ENCODE data around the gene EEF1G.

The EEF1G gene

GRCh38 chr11:62539238-62539925, 34.3 kb downstream of the EEF1G start:
- H3K9ac ChIP-seq (ENCODE audit: low read depth, low read length): no peak overlapping the region
- H3K36me3 ChIP-seq (ENCODE audit: control insufficient read depth, insufficient read depth, low read length): no peaks in the 10 kb centered on the region

GRCh38 chr11:62538470-62539237, 35.0 kb downstream of the EEF1G start:
- Histone ChIP-seq H3K9ac (ENCODE audit: low read depth, low read length) (no peak overlapping the region), H3K4me1 (ENCODE audit: control insufficient read depth, insufficient read depth, low read length) (peaks cover 8% of the 10 kb centered on the region), H3K9me3 (ENCODE audit: control insufficient read depth, insufficient read depth, low read length) (no peaks in the 10 kb centered on the region), H3K36me3 (ENCODE audit: control insufficient read depth, insufficient read depth, low read length) (peaks cover 2% of the 10 kb centered on the region), H3K4me3 (ENCODE audit: low read depth, low read length) (no peak overlapping the region), H3K27me3 (ENCODE audit: control insufficient read depth, insufficient read depth, low read length) (peaks cover 14% of the 10 kb centered on the region)

More at GRCh38 chr11:62539238-62539925, 34.3 kb downstream of the EEF1G start:
- peaks cover 13% of the 10 kb centered on the region for H3K4me1 ChIP-seq (ENCODE audit: control insufficient read depth, insufficient read depth, low read length)
- no peaks in the 10 kb centered on the region for H3K9me3 ChIP-seq (ENCODE audit: control insufficient read depth, insufficient read depth, low read length)
- peaks cover 21% of the 10 kb centered on the region for H3K27me3 ChIP-seq (ENCODE audit: control insufficient read depth, insufficient read depth, low read length)
- H3K4me3 ChIP-seq (ENCODE audit: low read depth, low read length): no peak overlapping the region

GRCh38 chr11:62536301-62536957, 37.3 kb downstream of the EEF1G start:
- no peaks in the 10 kb centered on the region for H3K4me1 ChIP-seq (ENCODE audit: control insufficient read depth, insufficient read depth, low read length)

GRCh38 chr11:62535802-62536201, 37.9 kb downstream of the EEF1G start:
- Histone ChIP-seq H3K9me3 (ENCODE audit: control insufficient read depth, insufficient read depth, low read length) (no peaks in the 10 kb centered on the region), H3K4me1 (ENCODE audit: control insufficient read depth, insufficient read depth, low read length) (no peaks in the 10 kb centered on the region), H3K27me3 (ENCODE audit: control insufficient read depth, insufficient read depth, low read length) (no peaks in the 10 kb centered on the region), H3K36me3 (ENCODE audit: control insufficient read depth, insufficient read depth, low read length) (peaks cover 4% of the 10 kb centered on the region), H3K4me3 (ENCODE audit: low read depth, low read length) (no peak overlapping the region), H3K9ac (ENCODE audit: low read depth, low read length) (no peak overlapping the region)

More at GRCh38 chr11:62536301-62536957, 37.3 kb downstream of the EEF1G start:
- Histone ChIP-seq H3K4me3 (ENCODE audit: low read depth, low read length) (no peak overlapping the region), H3K9me3 (ENCODE audit: control insufficient read depth, insufficient read depth, low read length) (no peaks in the 10 kb centered on the region), H3K9ac (ENCODE audit: low read depth, low read length) (no peak overlapping the region), H3K36me3 (ENCODE audit: control insufficient read depth, insufficient read depth, low read length) (peaks cover 4% of the 10 kb centered on the region), H3K27me3 (ENCODE audit: control insufficient read depth, insufficient read depth, low read length) (peaks cover 1% of the 10 kb centered on the region)

- Histone ChIP-seq H3K4me3 (ENCODE audit: low read depth, low read length) (no peak overlapping the region), H3K4me1 (ENCODE audit: control insufficient read depth, insufficient read depth, low read length) (no peaks in the 10 kb centered on the region), H3K9me3 (ENCODE audit: control insufficient read depth, insufficient read depth, low read length) (no peaks in the 10 kb centered on the region), H3K36me3 (ENCODE audit: control insufficient read depth, insufficient read depth, low read length) (peaks cover 7% of the 10 kb centered on the region), H3K27me3 (ENCODE audit: control insufficient read depth, insufficient read depth, low read length) (no peaks in the 10 kb centered on the region), H3K9ac (ENCODE audit: low read depth, low read length) (no peak overlapping the region)
Measured at GRCh38 chr11:62534779-62535545, 38.7 kb downstream of the EEF1G start.

- H3K4me3 ChIP-seq (ENCODE audit: low read depth, low read length): no peak overlapping the region
- no peaks in the 10 kb centered on the region for H3K4me1 ChIP-seq (ENCODE audit: control insufficient read depth, insufficient read depth, low read length)
- H3K9me3 ChIP-seq (ENCODE audit: control insufficient read depth, insufficient read depth, low read length): no peaks in the 10 kb centered on the region
- no peak overlapping the region for H3K9ac ChIP-seq (ENCODE audit: low read depth, low read length)
- peaks cover 7% of the 10 kb centered on the region for H3K36me3 ChIP-seq (ENCODE audit: control insufficient read depth, insufficient read depth, low read length)
- H3K27me3 ChIP-seq (ENCODE audit: control insufficient read depth, insufficient read depth, low read length): no peaks in the 10 kb centered on the region
Measured at GRCh38 chr11:62532096-62532495, 41.6 kb downstream of the EEF1G start.

- Histone ChIP-seq H3K4me1 (ENCODE audit: control insufficient read depth, insufficient read depth, low read length) (no peaks in the 10 kb centered on the region), H3K9me3 (ENCODE audit: control insufficient read depth, insufficient read depth, low read length) (no peaks in the 10 kb centered on the region), H3K4me3 (ENCODE audit: low read depth, low read length) (no peak overlapping the region), H3K36me3 (ENCODE audit: control insufficient read depth, insufficient read depth, low read length) (no peaks in the 10 kb centered on the region), H3K9ac (ENCODE audit: low read depth, low read length) (no peak overlapping the region), H3K27me3 (ENCODE audit: control insufficient read depth, insufficient read depth, low read length) (no peaks in the 10 kb centered on the region)
Measured at GRCh38 chr11:62516736-62517371, 56.8 kb downstream of the EEF1G start.

GRCh38 chr11:62514151-62514550, 59.5 kb downstream of the EEF1G start:
- H3K9me3 ChIP-seq (ENCODE audit: control insufficient read depth, insufficient read depth, low read length): no peaks in the 10 kb centered on the region
- no peak overlapping the region for H3K4me3 ChIP-seq (ENCODE audit: low read depth, low read length)
- no peaks in the 10 kb centered on the region for H3K27me3 ChIP-seq (ENCODE audit: control insufficient read depth, insufficient read depth, low read length)
- H3K36me3 ChIP-seq (ENCODE audit: control insufficient read depth, insufficient read depth, low read length): no peaks in the 10 kb centered on the region
- H3K9ac ChIP-seq (ENCODE audit: low read depth, low read length): no peak overlapping the region
- H3K4me1 ChIP-seq (ENCODE audit: control insufficient read depth, insufficient read depth, low read length): no peaks in the 10 kb centered on the region

- Histone ChIP-seq H3K4me3 (ENCODE audit: low read depth, low read length) (no peak overlapping the region), H3K27me3 (ENCODE audit: control insufficient read depth, insufficient read depth, low read length) (no peaks in the 10 kb centered on the region), H3K4me1 (ENCODE audit: control insufficient read depth, insufficient read depth, low read length) (peaks cover 4% of the 10 kb centered on the region), H3K9me3 (ENCODE audit: control insufficient read depth, insufficient read depth, low read length) (no peaks in the 10 kb centered on the region), H3K36me3 (ENCODE audit: control insufficient read depth, insufficient read depth, low read length) (no peaks in the 10 kb centered on the region), H3K9ac (ENCODE audit: low read depth, low read length) (no peak overlapping the region)
Measured at GRCh38 chr11:62513626-62514025, 60.1 kb downstream of the EEF1G start.

- H3K27me3 ChIP-seq (ENCODE audit: control insufficient read depth, insufficient read depth, low read length): no peaks in the 10 kb centered on the region
- no peak overlapping the region for H3K4me3 ChIP-seq (ENCODE audit: low read depth, low read length)
- peaks cover 4% of the 10 kb centered on the region for H3K4me1 ChIP-seq (ENCODE audit: control insufficient read depth, insufficient read depth, low read length)
- no peaks in the 10 kb centered on the region for H3K36me3 ChIP-seq (ENCODE audit: control insufficient read depth, insufficient read depth, low read length)
- no peaks in the 10 kb centered on the region for H3K9me3 ChIP-seq (ENCODE audit: control insufficient read depth, insufficient read depth, low read length)
- no peak overlapping the region for H3K9ac ChIP-seq (ENCODE audit: low read depth, low read length)
Measured at GRCh38 chr11:62512961-62513360, 60.7 kb downstream of the EEF1G start.

All from iPS-15b (cell line).